Activated CD4-positive, alpha-beta T cell treated with anti-CD3 and anti-CD28 coated beads, Interleukin-2, Interleukin-6, amounts not matched to agents 100 ng/mL and 50 ng/mL, durations not matched to agents 16 hours and 8 hours (primary cell): ENCODE results near the gene SUMO3.
A peak's percentile ranks its signal among the peaks of the same experiment; 100 is the strongest.
"Not testable (repeated sequence)": the region's sequence is repeated elsewhere in the genome, so short reads cannot be mapped to it uniquely, and the experiment has no call there.

Source experiments
- DNase-seq: peaks from one replicate; pipeline ENCODE4 v3.0.0-alpha.2; 2020

The SUMO3 gene

GRCh38 chr21:44846485-44847260 is 28.8 kb upstream of the SUMO3 start:
- DNase-seq: peak; percentile 46

GRCh38 chr21:44846224-44846484 is 28.3 kb upstream of the SUMO3 start:
- no peak for DNase-seq

- DNase-seq: peak; percentile 65
Observed at GRCh38 chr21:44845418-44846223, 27.8 kb upstream of the SUMO3 start.

- DNase-seq: no peak
Observed at GRCh38 chr21:44844256-44844655, 26.4 kb upstream of the SUMO3 start.

- DNase-seq: no peak
Observed at GRCh38 chr21:44842721-44843445, 25.0 kb upstream of the SUMO3 start.

- DNase-seq: no peak
Observed at GRCh38 chr21:44842087-44842486, 24.2 kb upstream of the SUMO3 start.

GRCh38 chr21:44840771-44841170 is 22.9 kb upstream of the SUMO3 start:
- no peak for DNase-seq

- no peak for DNase-seq
Observed at GRCh38 chr21:44838951-44839350, 21.1 kb upstream of the SUMO3 start.

GRCh38 chr21:44838039-44838895 is 20.4 kb upstream of the SUMO3 start:
- no peak for DNase-seq

- DNase-seq: no peak
Observed at GRCh38 chr21:44837537-44837936, 19.7 kb upstream of the SUMO3 start.

- no peak for DNase-seq
Observed at GRCh38 chr21:44836666-44837471, 19.0 kb upstream of the SUMO3 start.

- DNase-seq: no peak
Observed at GRCh38 chr21:44836349-44836665, 18.4 kb upstream of the SUMO3 start.

- no peak for DNase-seq
Observed at GRCh38 chr21:44835647-44835973, 17.7 kb upstream of the SUMO3 start.

GRCh38 chr21:44834951-44835646 is 17.2 kb upstream of the SUMO3 start:
- DNase-seq: no peak

GRCh38 chr21:44834231-44834950 is 16.5 kb upstream of the SUMO3 start:
- no peak for DNase-seq

- no peak for DNase-seq
Observed at GRCh38 chr21:44833663-44834062, 15.8 kb upstream of the SUMO3 start.

- not testable (repeated sequence) for DNase-seq
Observed at GRCh38 chr21:44832516-44833255, 14.8 kb upstream of the SUMO3 start.

GRCh38 chr21:44831227-44831860 is 13.5 kb upstream of the SUMO3 start:
- no peak for DNase-seq

- no peak for DNase-seq
Observed at GRCh38 chr21:44829507-44830092, 11.7 kb upstream of the SUMO3 start.
